Measurements from ENCODE around the gene REC8. TPM values are rescaled to one million over a fixed set of nuclear protein-coding genes. Genes with fewer than 3 reads are reported as not detected.

Gene REC8
- total RNA-seq, 4 donors from 2014 or later: 6.7 to 31.4 (median 16.3) TPM

DNA sequence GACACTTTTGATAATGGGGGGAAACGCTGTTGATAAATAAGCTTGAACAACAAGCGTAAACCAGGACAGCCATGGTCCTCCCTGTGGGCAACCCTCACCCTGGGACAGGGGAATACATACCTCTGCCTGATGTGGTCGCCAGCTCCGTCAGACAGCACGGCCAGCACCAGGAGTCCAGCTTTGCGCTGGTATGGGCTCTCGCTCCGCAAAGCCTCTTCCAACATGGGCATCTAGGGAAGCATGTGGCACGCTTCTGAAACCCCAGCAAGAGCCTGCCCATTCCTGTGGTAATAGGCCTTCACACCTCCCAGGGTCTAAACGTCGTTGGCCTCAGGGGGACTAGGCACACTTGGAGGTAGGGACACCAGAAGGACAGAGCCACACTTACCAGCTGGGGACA is 13.9 kb downstream of the REC8 start:
- DNase-seq (ENCODE audit: low spot score): no peak
- TF ChIP-seq, protein P1, sequence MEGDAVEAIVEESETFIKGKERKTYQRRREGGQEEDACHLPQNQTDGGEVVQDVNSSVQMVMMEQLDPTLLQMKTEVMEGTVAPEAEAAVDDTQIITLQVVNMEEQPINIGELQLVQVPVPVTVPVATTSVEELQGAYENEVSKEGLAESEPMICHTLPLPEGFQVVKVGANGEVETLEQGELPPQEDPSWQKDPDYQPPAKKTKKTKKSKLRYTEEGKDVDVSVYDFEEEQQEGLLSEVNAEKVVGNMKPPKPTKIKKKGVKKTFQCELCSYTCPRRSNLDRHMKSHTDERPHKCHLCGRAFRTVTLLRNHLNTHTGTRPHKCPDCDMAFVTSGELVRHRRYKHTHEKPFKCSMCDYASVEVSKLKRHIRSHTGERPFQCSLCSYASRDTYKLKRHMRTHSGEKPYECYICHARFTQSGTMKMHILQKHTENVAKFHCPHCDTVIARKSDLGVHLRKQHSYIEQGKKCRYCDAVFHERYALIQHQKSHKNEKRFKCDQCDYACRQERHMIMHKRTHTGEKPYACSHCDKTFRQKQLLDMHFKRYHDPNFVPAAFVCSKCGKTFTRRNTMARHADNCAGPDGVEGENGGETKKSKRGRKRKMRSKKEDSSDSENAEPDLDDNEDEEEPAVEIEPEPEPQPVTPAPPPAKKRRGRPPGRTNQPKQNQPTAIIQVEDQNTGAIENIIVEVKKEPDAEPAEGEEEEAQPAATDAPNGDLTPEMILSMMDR (IDR thresholded peaks at IDR 0.05): no peak
- no peak for ATAC-seq (ENCODE audit: low FRiP score)

DNA sequence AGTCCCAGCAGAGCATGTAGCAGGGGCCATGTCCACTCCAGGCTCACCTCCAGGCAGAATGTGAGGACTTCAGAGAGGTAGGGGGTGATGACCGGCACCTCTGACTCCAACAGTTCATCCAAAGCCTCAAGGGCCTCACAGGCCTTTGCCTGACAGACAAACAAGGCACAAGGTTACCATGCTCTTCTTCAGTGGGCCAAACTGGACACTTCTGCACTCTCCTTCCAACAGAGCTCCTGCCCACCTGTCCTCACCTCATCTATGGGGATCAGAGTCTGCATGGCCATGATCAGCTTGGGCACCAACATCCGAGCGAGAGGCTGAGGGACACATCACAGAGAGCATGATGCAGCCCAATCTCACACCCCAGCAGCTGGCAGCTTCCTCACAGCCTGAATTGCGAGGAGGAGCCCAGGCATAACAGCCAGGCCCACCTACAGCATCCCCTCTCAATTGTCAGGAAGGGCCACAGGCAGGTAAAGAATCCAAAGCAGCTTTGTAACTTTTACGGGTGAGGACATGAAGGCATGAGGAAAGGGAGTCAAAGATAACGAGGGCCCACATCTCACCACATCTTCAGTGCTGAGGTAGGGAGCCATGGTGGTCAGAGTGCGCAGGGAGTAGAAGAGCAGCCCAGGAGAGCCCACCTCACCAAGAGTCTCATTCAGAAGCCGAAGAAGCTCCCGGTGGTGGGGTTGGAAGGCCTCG is 15.1 kb downstream of the REC8 start:
- TF ChIP-seq, protein P1 (IDR thresholded peaks at IDR 0.05): no peak
- ATAC-seq (ENCODE audit: low FRiP score): no peak
- no peak for DNase-seq (ENCODE audit: low spot score)

GRCh38 chr14:24187539-24187915 is 15.6 kb downstream of the REC8 start:
- DNase-seq (ENCODE audit: low spot score) (no peak), ATAC-seq (ENCODE audit: low FRiP score) (no peak)

GRCh38 chr14:24188251-24189058 is 16.6 kb downstream of the REC8 start, which contains the start of gene IPO4:
IPO4 (minus strand) TSS chr14:24188816; CDS start chr14:24188787, 29 bp downstream.
- ATAC-seq (ENCODE audit: low FRiP score) (peak; percentile 90), DNase-seq (ENCODE audit: low spot score) (peak; percentile 80)
- TF ChIP-seq, protein P1 (IDR thresholded peaks at IDR 0.05): no peak

More at GRCh38 chr14:24187539-24187915, 15.6 kb downstream of the REC8 start:
- TF ChIP-seq, protein P1 (IDR thresholded peaks at IDR 0.05): no peak

DNA sequence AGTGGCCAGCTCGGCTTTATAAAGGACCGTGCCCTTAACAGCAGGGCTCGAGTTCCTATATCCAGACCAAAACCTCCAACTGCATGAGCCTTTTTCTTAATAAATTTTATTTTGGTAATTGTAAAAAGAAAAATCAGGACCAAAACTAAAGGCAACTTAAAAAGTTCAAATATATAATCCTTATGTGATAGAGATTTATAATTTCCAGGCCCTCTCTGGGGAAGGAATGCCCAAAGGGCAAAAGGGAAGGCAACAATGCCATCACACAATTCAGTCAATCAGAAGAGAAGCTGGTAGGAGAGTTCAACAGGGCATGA is 17.1 kb downstream of the REC8 start:
- TF ChIP-seq, protein P1 (IDR thresholded peaks at IDR 0.05): no peak
- no peak for DNase-seq (ENCODE audit: low spot score)
- no peak for ATAC-seq (ENCODE audit: low FRiP score)

- TF ChIP-seq, protein P1 (IDR thresholded peaks at IDR 0.05): no peak
- DNase-seq (ENCODE audit: low spot score) (no peak), ATAC-seq (ENCODE audit: low FRiP score) (no peak)
These were observed 17.6 kb downstream of the REC8 start for GRCh38 chr14:24189460-24189859.

All from omental fat pad (tissue), 4 donors.